ENCODE results near the gene HMHB1. TPM values are rescaled to one million over a fixed set of nuclear protein-coding genes. Genes with fewer than 3 reads are reported as not detected.
"Not testable (repeated sequence)": the region's sequence is repeated elsewhere in the genome, so short reads cannot be mapped to it uniquely, and the experiment has no call there.

HMHB1 gene
- total RNA-seq, 1 donor from 2014 or later: 1.2 TPM

- ChIA-PET POLR2A (interaction anchor here (1.3 kb wide), 1 partner anchor 9 kb away, joined by 4 read pairs; no protein-coding TSS in a partner anchor), CTCF (no interaction called here)
- Mint-ChIP-seq H3K27me3 (no peaks in the 10 kb centered on the region), H3K4me1 (peaks cover 29% of the 10 kb centered on the region), H3K36me3 (ENCODE audit: low read depth) (no peaks in the 10 kb centered on the region), H3K27ac (no peak overlapping the region), H3K4me3 (peak overlapping the region; percentile 30), H3K9me3 (no peaks in the 10 kb centered on the region)
- intact Hi-C loops (cut with micrococcal nuclease): no loop called here
- no peak for TF ChIP-seq CTCF (IDR thresholded peaks at IDR 0.05)
- ATAC-seq (ENCODE audit: low read depth) (no peak), DNase-seq (no peak)
Observed at GRCh38 chr5:143800715-143801114, 11.2 kb upstream of the HMHB1 start.

GRCh38 chr5:143801252-143801939 lies 10.6 kb upstream of the HMHB1 start:
- no peak for DNase-seq
- ATAC-seq (ENCODE audit: low read depth): no peak
- Mint-ChIP-seq H3K4me3 (no peak overlapping the region), H3K27ac (peak overlapping the region; percentile 61), H3K9me3 (no peaks in the 10 kb centered on the region), H3K4me1 (peaks cover 35% of the 10 kb centered on the region), H3K36me3 (ENCODE audit: low read depth) (no peaks in the 10 kb centered on the region), H3K27me3 (peaks cover 2% of the 10 kb centered on the region)
- intact Hi-C loops (cut with micrococcal nuclease): no loop called here
- TF ChIP-seq CTCF (IDR thresholded peaks at IDR 0.05): no peak
- ChIA-PET CTCF (no interaction called here), POLR2A (interaction anchor here (1.3 kb wide), 1 partner anchor 10 kb away, joined by 4 read pairs; no protein-coding TSS in a partner anchor)

GRCh38 chr5:143805861-143806260 lies 6.1 kb upstream of the HMHB1 start:
- TF ChIP-seq CTCF (IDR thresholded peaks at IDR 0.05): no peak
- Mint-ChIP-seq H3K27me3 (peaks cover 2% of the 10 kb centered on the region), H3K4me1 (peaks cover 23% of the 10 kb centered on the region), H3K9me3 (no peaks in the 10 kb centered on the region), H3K27ac (no peak overlapping the region), H3K4me3 (no peak overlapping the region), H3K36me3 (ENCODE audit: low read depth) (no peaks in the 10 kb centered on the region)
- ATAC-seq (ENCODE audit: low read depth): no peak
- no peak for DNase-seq
- POLR2A ChIA-PET: interaction anchor here (0.6 kb wide), 1 partner anchor 401 kb away, joined by 3 read pairs; no protein-coding TSS in a partner anchor
- intact Hi-C loops (cut with micrococcal nuclease): loop anchor here (5.0 kb wide), 1 partner anchor 404 kb away; the partner anchor contains the start of gene NR3C1
- CTCF ChIA-PET: no interaction called here

GRCh38 chr5:143806579-143806978 lies 5.4 kb upstream of the HMHB1 start:
- Mint-ChIP-seq H3K4me1 (peaks cover 19% of the 10 kb centered on the region), H3K9me3 (no peaks in the 10 kb centered on the region), H3K4me3 (no peak overlapping the region), H3K27ac (peak overlapping the region; percentile 47), H3K36me3 (ENCODE audit: low read depth) (no peaks in the 10 kb centered on the region), H3K27me3 (peaks cover 2% of the 10 kb centered on the region)
- ChIA-PET POLR2A (no interaction called here), CTCF (no interaction called here)
- intact Hi-C loops (cut with micrococcal nuclease): loop anchor here (5.0 kb wide), 1 partner anchor 404 kb away; the partner anchor contains the start of gene NR3C1
- no peak for TF ChIP-seq CTCF (IDR thresholded peaks at IDR 0.05)
- ATAC-seq (ENCODE audit: low read depth) (peak; percentile 25), DNase-seq (no peak)

GRCh38 chr5:143807401-143807800 lies 4.6 kb upstream of the HMHB1 start:
- no peak overlapping the region for H3K27ac Mint-ChIP-seq

DNA sequence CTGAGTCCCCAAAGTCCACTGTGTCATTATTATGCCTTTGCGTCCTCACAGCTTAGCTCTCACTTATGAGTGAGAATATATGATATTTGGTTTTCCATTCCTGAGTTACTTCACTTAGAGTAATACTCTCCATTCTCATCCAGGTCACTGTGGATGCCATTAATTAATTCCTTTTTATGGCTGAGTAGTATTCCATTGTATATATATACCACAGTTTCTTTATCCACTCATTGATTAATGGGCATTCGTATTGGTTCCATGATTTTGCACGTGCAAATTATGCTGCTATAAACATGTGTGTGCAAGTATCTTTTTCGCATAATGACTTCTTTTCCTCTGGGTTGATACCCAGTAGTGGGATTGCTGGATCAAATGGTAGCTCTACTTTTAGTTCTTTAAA lies 4.4 kb downstream of the HMHB1 start:
- POLR2A ChIA-PET; H3K36me3 Mint-ChIP-seq (ENCODE audit: low read depth); H3K27me3 Mint-ChIP-seq; DNase-seq; CTCF ChIA-PET; H3K9me3 Mint-ChIP-seq; H3K27ac Mint-ChIP-seq; intact Hi-C loops (cut with micrococcal nuclease); H3K4me3 Mint-ChIP-seq; ATAC-seq (ENCODE audit: low read depth): not testable (repeated sequence)
- peaks cover 16% of the 10 kb centered on the region for H3K4me1 Mint-ChIP-seq

More at GRCh38 chr5:143807401-143807800, 4.6 kb upstream of the HMHB1 start:
- TF ChIP-seq CTCF (IDR thresholded peaks at IDR 0.05): no peak
- intact Hi-C loops (cut with micrococcal nuclease): loop anchor here (5.0 kb wide), 1 partner anchor 405 kb away; the partner anchor contains the start of gene NR3C1
- Mint-ChIP-seq H3K9me3 (no peaks in the 10 kb centered on the region), H3K27me3 (peaks cover 2% of the 10 kb centered on the region), H3K4me3 (no peak overlapping the region), H3K36me3 (ENCODE audit: low read depth) (no peaks in the 10 kb centered on the region), H3K4me1 (peaks cover 23% of the 10 kb centered on the region)
- no peak for DNase-seq
- CTCF ChIA-PET: no interaction called here
- POLR2A ChIA-PET: no interaction called here
- ATAC-seq (ENCODE audit: low read depth): no peak
